HEK293T (cell line): Measurements from ENCODE around the gene CYP4B1.
"Not testable (repeated sequence)": the region's sequence is repeated elsewhere in the genome, so short reads cannot be mapped to it uniquely, and the experiment has no call there.

ENCODE experiments used
- CTCF ChIA-PET: fragments of 350-600 bp; formaldehyde crosslinking; extraction: SDS; loops from one replicate; lab custom pipeline; 2021; ENCODE audit warnings: antibody characterized with exemption, inconsistent platforms; lab: Yijun Ruan, JAX
- POLR2A ChIA-PET: fragments of 350-600 bp; formaldehyde crosslinking; extraction: SDS; loops from one replicate; lab custom pipeline; 2020; ENCODE audit warnings: antibody characterized with exemption, inconsistent platforms; lab: Yijun Ruan, JAX
- DNase-seq: peaks from one replicate; pipeline ENCODE4 v3.0.0; 2012; ENCODE audit warnings: mixed read lengths; ENCODE audit errors: extremely low spot score
- ARNT ChIP-seq: fragments of 450-650 bp; IDR thresholded peaks from 2 replicates; pipeline ENCODE4 v1.6.1; 2017; ENCODE audit warnings: mild to moderate bottlenecking
- BHLHE40 ChIP-seq: fragments of 450-650 bp; IDR thresholded peaks from 2 replicates; pipeline ENCODE4 v1.6.1; 2016; ENCODE audit warnings: mild to moderate bottlenecking, moderate library complexity, borderline replicate concordance
- CTBP1 ChIP-seq: fragments of 450-650 bp; IDR thresholded peaks from 2 replicates; pipeline ENCODE4 v1.6.1; 2016; ENCODE audit warnings: borderline replicate concordance
- ELF4 ChIP-seq: fragments of 450-650 bp; IDR thresholded peaks from 2 replicates; pipeline ENCODE4 v1.6.1; 2017; ENCODE audit warnings: antibody characterized with exemption
- FOXA1 ChIP-seq: fragments of 450-650 bp; IDR thresholded peaks from 2 replicates; pipeline ENCODE4 v1.6.1; 2016; ENCODE audit warnings: mild to moderate bottlenecking
- FOXK2 ChIP-seq: fragments of 450-650 bp; IDR thresholded peaks from 2 replicates; pipeline ENCODE4 v1.6.1; 2016; ENCODE audit warnings: mild to moderate bottlenecking
- FOXM1 ChIP-seq: fragments of 450-650 bp; IDR thresholded peaks from 2 replicates; pipeline ENCODE4 v1.6.1; 2017; ENCODE audit warnings: mild to moderate bottlenecking, borderline replicate concordance
- HDGF ChIP-seq: fragments of 450-650 bp; IDR thresholded peaks from 2 replicates; pipeline ENCODE4 v1.6.1; 2017; ENCODE audit warnings: antibody characterized with exemption, borderline replicate concordance
- L3MBTL2 ChIP-seq: fragments of 450-650 bp; conservative IDR thresholded peaks from 2 replicates; pipeline ENCODE4 v1.6.1; 2016; ENCODE audit warnings: mild to moderate bottlenecking
- NFRKB ChIP-seq: fragments of 450-650 bp; IDR thresholded peaks from 2 replicates; pipeline ENCODE4 v1.6.1; 2016; ENCODE audit warnings: mild to moderate bottlenecking, moderate library complexity
- SP1 ChIP-seq: fragments of 450-650 bp; IDR thresholded peaks from 2 replicates; pipeline ENCODE4 v1.6.1; 2017
- SUZ12 ChIP-seq: fragments of 450-650 bp; IDR thresholded peaks from 2 replicates; pipeline ENCODE4 v1.6.1; 2016; ENCODE audit warnings: mild to moderate bottlenecking
- TARDBP ChIP-seq: fragments of 450-650 bp; IDR thresholded peaks from 2 replicates; pipeline ENCODE4 v1.6.1; 2016
- ZNF384 ChIP-seq: fragments of 450-650 bp; IDR thresholded peaks from 2 replicates; pipeline ENCODE4 v1.6.1; 2016

The CYP4B1 gene

DNA sequence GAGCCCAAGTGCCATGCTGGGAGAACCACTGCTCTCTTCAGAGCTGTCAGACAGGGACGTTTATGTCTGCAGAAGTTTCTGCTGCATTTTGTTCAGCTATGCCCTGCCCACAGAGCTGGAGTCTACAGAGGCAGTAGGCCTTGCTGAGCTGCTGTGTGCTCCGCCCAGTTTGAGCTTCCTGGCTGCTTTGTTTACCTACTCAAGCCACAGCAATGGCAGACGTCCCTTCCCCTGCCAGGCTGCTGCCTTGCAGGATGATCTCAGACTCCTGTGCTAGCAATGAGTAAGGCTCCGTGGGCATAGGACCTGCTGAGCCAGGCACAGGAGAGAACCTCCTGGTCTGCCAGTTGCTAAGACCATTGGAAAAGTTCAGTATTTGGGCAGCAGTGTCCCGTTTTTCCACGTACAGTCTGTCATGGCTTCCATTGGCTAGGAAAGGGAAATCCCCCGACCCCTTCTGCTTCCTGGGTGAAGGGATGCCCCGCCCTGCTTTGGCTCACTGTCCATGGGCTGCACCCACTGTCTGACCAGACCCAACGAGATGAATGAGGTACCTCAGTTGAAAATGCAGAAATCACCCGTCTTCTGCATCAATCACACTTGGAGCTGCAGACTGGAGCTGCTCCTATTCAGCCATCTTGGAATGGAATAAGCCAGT is 31.9 kb downstream of the CYP4B1 start:
- DNase-seq = no peak
- ChIA-PET CTCF (no interaction called here), POLR2A (no interaction called here)
- TF ChIP-seq FOXK2 = no peak
- no peak for TF ChIP-seq FOXM1
- TF ChIP-seq ELF4 = no peak
- TF ChIP-seq SUZ12 = no peak
- no peak for TF ChIP-seq L3MBTL2
- TF ChIP-seq HDGF = no peak
- no peak for TF ChIP-seq FOXA1
- no peak for TF ChIP-seq CTBP1
- no peak for TF ChIP-seq ZNF384

- CTCF ChIA-PET, POLR2A ChIA-PET, DNase-seq: not testable (repeated sequence)
Observed at GRCh38 chr1:46835469-46835868, 36.6 kb downstream of the CYP4B1 start.

GRCh38 chr1:46846386-46846785 is 47.5 kb downstream of the CYP4B1 start:
- DNase-seq, CTCF ChIA-PET, POLR2A ChIA-PET: not testable (repeated sequence)

DNA sequence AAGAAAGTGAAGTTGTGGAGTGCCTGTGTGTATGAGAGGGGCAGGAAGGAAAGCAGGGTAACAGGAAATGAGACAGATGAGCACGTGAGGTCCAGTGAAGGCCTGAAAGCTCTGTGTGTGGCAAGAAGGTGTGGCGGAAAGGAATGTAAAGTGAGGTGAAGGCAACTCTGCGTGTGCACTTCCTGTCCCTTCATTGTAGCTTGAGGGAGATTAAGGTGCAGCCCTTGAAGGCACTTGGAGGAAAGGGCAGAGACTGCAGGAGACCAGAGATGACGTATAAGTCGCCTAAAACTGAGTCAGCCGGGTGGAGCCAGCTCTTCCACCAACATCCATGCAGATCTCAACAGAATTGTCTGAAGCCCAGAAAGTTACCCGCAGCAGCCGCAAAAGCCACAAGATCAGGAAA is 58.8 kb downstream of the CYP4B1 start:
- CTCF ChIA-PET, POLR2A ChIA-PET, DNase-seq: not testable (repeated sequence)

- TF ChIP-seq ARNT = no peak
- no peak for TF ChIP-seq SP1
- TF ChIP-seq TARDBP = no peak
- TF ChIP-seq FOXK2 = no peak
- TF ChIP-seq FOXA1 = no peak
- no peak for TF ChIP-seq BHLHE40
- TF ChIP-seq SUZ12 = no peak
- no peak for TF ChIP-seq ELF4
- no peak for TF ChIP-seq FOXM1
- no peak for TF ChIP-seq CTBP1
- no peak for TF ChIP-seq HDGF
- TF ChIP-seq NFRKB = no peak
- ChIA-PET POLR2A (no interaction called here), CTCF (no interaction called here)
Observed at GRCh38 chr1:46862348-46862747, 63.5 kb downstream of the CYP4B1 start.

More at GRCh38 chr1:46862348-46862747, 63.5 kb downstream of the CYP4B1 start:
- DNase-seq = no peak
